HS-27A (cell line): ENCODE results near the gene COG6.

Experiments used
- DNase-seq: peaks from one replicate; pipeline ENCODE4 v3.0.0-alpha.2; 2012; ENCODE audit warnings: low read depth, missing footprints

Gene COG6

DNA sequence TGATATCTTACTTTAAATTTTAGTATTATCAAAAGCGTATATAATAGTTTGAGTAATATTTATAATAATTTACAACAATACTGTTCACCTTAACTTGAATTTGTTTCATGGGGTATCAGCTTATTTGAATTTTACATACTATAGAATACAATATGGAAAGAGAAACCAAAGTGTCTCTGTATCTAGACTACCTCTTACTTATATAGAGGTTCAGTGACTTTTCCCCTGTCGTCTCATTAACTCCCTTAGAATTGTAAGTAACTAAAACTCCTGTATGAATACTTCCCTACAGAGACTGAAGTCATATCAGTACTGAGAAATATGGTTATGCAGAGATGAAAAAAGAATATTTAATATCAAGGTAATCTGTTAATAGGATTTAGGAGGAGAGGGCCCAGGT is 26.8 kb downstream of the COG6 start:
- DNase-seq = no peak

DNA sequence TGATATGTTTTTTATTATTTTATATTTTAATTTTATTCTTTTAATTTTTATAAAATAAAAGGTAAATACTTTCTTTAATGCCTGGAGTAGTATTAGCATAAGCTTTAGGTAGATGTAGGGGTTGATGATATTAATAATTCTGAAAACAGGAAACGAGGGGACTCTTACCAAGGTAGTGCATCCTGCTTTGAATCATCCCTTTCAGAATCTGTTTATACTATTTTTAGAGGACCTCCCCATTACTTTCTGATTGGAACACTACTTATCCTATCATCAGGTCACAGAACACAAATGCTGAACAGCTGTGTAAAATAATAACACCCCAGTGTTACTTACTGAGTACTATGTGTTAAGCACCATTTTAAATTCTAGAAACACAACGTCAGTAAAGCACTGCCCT is 27.3 kb downstream of the COG6 start:
- no peak for DNase-seq

DNA sequence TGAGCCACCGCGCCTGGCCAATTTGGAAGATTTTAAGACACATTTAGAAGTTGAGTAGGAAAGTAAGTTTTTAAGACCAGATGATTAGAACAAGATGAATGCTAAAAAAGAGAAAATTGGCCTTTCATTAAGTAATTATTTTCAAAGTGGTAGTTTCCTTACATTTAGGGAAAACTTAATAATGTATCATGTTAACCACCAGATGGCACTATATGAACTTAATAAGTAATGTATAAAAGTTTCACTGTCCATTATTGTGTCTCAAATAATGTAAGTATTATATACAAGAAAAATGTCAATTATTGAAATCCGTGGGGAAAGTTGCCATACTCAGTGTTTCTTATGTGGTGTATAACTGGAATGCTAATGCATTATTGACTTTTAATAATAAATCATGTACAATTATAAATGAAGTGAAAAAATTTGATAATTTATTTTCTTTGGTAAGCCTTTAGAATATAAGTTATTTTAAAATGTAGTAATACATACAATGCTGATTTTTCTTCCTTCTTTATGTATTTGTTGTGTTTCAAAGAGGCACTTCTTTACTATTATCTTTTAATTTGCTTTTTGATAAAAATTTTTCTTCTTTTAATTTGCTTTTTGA is 29.2 kb downstream of the COG6 start:
- DNase-seq = no peak

DNA sequence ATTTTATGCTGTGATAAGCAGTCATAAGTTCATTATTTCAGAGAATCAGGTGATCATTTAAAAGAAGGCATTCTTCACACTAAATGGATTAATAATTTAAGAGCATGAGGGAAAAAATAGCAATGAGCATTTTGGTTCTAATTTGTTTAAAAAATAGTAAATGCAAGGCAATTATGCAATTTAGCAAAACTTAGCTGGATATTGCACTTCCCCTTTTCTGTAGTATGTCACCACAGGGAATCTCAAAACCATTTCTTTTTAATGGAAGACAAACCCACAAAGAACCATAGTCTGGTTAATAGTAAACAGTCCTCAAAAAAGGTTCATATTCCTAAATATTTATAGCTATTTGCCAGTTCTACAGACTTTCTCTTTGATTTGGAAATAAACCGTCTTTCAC is 30.2 kb downstream of the COG6 start:
- no peak for DNase-seq

DNA sequence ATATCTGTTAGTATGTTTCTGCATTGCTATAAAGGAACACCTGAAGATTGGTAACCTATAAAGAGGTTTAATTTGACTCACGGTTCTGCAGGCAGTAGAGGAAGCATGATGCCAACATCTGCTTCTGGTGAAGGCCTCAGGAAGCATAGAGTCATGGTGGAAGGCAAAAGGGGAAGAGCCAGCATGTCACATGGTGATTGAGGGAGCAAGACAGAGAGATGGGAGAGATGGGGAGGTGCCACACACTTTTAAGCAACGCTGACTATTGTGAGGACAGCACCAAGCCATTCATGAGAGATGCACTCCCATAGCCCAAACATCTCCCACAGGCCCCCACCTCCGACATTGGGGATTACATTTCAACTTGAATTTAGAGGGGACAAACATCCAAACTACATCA is 32.8 kb downstream of the COG6 start:
- no peak for DNase-seq

DNA sequence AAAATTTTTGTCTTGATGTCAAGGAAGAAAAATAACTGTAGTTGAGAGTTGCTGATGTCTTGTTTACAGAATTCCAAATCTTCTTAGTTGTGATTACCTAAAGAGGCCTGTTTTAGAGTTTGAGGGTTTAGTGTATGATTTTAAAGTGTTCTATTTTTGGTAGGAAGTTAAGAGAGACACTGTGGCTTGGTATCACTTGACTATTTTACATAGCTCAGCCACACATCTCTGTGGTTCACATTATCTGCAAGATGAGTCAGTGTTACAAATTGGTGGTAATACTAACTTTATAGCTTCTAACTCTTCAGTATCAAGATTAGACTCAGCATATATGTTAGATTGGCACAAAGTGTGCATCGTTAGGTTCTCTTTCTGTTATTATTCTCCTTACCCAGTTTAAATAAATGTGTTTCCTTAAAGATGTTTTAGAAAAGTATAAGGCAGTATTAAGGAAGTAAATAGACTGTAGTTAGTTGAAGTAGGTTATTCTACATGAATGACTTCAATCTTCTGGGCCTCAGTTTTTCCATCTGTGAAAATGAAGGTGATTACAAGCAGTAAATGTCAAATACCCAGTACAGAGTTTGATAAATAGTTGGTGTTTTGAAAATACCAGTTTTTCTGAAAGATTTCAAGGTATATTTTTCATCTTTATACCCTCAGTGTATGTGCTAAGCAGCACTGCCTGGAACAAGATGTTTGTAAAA is 33.4 kb downstream of the COG6 start:
- no peak for DNase-seq

DNA sequence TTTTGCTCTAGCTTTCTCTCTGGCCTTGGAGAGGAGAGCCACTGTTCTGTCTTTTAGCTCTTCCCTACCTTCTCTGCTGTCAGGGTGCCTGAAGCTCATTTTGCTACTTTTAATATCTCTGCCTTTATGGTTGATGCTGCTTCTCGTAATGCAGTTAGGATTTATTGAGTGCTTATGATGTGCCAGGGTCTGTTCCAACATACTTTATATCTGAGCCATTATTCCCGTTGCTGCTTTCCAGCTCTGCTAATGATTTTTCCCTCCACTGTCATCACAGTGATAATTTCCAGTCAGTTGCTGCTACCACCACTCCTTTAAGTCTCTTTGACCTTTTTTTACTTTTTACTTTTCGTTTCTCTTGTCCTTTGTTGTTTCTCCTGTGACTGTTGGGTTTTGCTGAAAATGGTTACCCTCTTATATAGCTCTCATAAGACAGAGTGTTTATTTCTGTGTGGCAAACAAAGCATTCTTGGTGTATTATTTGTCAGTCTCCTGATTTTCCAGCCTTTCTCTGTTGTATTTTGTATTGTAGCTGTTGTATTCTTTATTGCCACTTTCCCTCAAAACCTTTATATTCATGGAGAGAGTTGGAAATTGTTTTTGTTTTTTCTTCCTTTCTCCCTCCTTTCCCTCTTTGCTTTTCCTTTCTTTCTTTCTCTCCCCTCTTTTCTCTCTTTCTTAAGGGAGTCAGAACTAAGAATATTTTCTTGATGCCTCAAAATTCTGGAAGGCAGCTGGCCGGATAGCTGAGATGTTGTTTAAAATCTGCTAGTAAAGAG is 37.4 kb downstream of the COG6 start:
- DNase-seq = no peak

DNA sequence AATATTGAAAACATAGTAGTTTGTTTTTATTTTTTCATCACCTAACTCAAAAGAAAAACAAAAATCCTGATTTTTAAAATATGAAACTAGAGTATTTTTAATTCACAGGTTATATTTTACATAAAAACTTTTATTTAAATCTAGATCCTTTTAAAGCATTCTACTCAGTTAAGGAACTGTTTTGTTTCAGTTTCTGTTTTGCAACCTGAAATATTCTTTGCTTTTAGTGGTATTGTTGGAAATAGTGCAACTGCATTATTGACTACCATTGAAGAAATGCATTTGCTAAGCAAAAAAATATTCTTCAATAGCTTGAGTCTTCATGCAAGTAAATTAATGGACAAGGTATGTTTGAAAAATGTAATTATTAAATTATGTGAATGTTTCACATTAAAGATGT is 43.8 kb downstream of the COG6 start:
- no peak for DNase-seq

DNA sequence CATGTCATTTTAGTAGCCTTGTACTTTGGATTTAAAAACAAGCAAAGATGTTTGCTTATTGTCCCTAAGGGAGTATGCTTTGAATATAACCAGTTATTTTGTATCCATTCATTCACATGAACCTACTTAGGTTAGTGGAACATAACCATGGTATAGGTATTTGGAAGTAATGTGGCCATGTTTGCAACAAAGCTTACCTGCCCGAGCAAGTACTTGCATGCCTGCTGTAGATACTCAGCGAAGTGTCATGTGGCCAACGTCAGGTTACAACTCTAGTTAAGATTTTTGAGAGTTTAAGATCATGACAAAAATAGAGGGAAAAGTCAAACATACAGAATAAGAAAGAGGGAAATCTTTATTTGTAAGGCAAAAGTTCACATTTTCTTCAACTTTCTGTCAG is 57.2 kb downstream of the COG6 start:
- no peak for DNase-seq

DNA sequence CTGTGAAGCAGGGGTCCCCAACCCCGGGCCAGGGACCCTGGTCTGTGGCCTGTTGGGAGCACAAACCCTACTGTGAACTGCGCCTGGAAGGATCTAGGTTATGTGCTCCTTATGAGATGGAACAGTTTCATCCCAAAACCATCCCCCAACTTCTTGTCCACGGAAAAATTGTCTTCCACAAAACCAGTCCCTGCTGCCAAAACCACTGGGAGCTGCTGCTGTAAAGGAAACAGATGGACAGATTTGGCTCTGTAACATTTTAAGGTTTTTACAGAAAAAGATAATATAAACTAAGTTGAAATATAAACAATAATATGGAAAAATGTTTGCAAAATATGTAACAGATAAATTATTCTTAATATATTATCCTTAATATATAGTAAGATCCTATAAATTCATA is 73.7 kb downstream of the COG6 start:
- no peak for DNase-seq

DNA sequence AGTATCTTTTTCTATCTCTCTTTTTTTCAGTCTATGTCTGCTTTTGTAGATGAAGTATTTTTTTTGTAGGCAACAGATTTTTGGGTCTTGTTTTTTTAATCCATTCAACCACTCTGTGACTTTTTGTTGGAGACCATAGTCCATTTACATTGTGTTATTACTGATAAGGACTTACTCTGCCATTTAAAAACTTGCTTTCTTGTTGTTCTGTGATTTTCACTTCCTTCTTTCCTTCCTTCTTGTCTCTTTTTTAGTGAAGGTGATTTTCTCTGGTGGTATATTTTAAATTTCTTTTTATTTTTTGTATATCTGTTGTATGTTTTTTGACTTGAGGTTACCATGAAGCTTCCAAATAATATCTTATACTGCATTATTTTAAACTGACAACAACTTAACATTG is 79.5 kb downstream of the COG6 start:
- no peak for DNase-seq

DNA sequence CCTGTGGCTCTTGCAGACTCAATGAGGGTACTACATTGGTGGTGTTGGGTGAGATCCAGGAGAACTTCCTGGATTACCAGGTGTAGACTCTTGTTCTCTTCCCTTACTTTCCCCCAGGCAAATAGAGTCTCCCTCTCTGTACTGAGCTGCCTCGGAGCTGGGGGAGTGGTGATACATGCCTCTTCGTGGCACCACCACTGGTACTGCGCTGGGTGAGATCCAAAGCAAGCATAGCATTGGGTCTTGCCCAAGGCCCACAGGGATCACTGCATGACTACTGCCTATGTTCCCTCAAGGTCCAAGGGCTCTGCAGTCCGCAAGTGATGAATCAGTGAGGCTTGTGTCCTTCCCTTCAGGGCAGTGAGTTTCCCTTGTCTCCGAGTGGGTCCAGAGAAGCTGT is 81.6 kb downstream of the COG6 start:
- DNase-seq = no peak

DNA sequence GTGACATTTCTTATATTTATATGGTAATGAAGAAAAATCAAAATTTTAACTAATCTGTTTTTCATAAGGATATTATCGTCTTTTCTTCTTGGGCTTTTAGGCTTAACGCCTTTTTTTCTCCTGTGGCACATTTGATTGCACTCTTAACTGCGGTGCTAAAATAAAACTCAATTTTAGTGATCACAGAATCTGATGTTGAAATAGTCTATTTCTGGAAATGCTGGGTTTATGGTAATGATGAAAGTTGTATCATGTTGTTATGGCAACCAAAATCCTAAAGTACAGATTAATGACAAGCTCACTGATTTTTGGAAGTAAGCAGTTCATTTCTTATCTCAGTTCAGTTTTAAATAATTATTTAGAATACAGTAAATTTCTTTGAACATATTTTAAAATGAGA is 85.3 kb downstream of the COG6 start:
- no peak for DNase-seq

DNA sequence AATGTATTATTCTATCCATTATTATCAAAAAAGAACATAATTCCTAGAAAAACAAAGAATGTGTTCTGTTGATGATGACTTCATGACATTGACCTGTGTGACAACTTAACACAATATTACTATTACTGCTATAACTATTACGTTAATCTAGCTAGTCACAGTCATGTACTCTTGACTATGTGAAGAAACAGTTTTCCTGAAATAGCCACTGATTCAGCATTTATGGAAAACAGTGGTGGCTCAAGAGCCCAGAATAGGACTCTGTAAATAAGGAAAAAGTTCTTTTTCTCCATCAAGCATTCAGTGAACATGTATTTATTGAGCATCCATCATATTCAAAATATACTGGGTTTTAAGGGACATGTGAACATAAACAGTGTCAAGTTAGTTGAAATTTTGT is 93.5 kb downstream of the COG6 start:
- DNase-seq = no peak

DNA sequence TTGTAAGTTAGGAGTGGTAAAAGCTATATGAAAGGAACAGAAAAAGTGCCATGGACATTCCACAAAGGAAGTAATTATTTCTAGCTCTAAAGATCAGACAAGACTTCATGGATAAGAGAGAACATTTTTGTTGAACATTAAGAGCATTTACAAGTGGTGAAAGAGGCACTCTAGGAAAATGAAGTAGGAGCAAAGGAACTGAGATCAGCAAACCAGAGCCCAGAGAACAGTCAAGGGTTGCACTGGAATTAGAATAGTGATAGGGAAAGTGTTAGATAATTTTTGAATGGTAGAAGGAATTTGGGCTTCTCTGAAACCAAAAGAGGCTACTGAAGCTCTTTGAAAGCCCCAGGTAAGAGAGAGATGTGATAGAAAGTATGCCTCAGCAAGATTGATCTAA is 94.1 kb downstream of the COG6 start:
- no peak for DNase-seq

DNA sequence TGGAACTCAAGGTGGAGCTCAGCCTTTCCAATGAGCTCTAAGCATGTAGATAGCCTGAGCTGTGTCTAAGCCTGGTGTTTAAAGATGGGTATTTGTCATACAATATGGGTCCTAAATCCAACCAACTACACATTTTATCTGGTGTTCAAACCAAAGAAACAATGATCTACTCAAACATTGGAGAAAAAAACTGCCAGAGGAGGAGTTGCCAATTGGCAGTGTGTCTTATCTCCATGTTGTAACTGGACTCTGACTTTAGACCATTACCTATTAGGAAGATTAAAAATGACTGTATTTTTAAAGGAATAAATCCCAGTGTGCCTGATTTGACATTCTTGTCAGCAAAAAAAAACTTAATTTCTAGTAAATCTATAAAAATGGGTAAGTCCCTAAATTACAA is 96.3 kb downstream of the COG6 start:
- no peak for DNase-seq

DNA sequence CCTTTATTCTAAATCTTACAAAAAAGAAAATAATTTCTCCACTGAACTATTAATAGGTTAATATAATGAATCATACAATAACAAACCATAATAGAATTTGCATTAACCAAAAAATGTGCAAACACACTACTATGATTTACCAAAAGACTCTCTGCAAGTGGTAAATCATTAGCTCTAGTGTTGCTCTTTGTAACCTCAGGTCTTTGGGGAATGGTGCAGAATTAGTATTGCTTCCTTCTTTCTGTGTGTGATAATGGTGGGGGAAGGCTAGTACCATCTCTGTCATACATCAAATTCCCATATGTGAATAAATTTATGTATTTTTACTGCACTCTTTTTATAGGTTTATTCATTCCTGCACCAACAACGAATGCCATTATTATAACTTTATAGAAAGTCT is 105.1 kb downstream of the COG6 start:
- DNase-seq = no peak

DNA sequence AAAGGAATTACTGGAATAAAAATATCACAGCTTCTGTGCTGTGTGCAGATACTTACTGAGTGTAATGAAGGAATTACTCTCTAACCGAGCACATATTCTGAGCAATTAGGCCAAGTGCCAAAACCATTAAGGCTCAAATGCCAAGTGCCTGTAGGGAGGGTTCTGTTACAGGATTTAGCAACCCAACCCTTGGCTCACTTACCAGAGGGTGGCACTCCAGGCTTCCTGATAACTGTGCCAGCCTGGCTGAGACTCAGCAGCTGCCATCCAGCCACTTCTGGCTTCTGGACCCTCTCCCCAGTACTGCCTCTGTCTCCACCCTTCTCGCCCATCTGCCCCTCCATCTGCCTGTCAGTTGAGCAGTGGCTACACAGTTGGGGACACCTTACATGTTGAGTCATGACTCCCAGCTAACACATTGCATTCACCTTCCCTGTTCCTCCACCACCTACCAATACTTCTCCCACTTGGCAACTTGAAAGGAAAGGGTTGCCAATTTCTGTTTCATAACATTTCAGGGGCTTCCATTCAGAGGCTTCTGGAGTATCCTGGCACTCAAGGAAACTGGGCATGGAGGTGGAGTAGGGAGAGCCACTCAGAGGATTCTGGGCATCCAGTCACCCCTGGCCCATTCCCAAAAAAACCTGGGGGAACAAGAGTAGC is 110.5 kb downstream of the COG6 start:
- no peak for DNase-seq

DNA sequence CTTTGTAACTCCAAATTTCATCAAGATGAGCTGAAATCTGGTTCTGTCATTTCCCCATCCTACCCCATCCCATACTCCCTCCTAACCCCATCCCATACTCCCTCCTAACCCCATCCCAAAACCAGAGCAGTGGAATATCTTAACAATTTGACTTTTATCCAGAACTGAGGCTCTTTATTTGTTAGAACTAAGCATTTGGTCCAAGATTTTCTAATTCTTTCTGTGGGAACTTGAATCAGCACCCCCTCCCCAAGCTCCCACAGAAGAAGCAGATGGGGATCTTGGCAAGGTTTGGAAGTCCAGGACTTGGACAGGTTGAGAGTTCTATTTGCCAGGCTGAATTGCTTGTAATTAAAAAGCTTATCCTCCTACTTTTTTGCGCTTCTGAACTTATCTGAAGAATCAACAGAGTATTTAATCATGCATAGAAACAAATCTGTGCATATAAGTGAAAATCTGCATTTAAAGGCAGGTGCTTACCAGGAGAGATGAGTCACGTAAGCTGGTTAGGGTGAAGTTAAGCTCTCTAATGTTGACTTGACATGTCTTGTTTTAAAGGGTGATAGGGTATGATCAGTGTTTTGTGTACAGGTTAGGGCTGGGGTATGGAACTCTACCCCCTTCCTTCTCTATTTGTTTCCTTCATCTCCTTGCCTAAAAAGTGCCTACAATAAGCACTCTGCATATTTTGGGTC is 111.1 kb downstream of the COG6 start:
- no peak for DNase-seq

DNA sequence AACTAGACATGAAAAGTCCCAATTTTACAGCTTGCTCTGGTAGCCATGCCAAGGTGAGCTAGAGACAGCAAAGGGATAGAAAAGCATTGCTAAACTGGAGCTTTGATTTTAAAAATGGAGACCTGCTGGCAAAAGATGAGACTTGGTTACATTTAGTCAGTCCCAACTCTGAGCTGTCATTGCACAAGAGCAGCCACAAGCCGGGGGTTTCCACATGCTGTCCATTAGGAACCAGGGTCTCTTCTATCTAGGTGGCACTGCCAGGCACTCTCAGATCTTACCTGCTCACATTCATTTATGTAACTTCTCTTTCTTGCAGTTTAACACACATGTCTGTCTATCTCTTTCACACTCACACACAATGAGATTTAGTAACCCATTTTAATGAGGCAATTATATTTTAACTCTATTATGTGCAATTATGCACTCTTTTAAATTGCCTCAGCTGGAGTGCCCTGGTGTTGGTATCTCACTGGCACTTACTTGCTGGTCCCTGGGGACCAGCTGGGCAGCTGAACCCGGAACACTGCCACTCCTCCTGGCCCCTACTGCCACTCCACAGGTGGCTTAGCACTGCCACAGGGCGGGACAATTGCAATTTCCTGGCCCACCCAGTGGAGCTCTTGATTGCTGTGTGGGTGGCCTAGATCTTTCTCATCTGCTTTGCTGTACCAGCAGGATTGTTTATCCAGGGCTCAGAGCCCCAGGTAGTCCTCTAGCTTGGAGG is 112.5 kb downstream of the COG6 start:
- DNase-seq = no peak

DNA sequence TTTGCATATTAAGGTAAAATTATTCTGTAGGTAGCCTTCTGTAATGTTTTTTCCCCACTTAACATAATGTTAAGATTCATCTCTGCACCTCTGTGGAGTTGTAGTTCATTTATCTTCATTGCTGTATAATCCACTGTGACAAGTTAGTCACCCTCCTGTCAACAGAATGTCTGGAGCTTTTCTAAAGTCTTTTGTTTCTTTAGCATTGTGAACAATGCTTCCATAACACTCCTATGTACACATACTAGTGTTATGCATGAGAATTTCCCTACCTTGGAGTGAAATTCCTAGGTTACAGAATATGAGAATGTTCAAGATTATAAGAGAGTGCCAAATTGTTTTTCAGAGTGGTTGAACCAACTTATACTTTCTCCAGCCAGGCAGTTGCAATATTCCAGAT is 113.5 kb downstream of the COG6 start:
- no peak for DNase-seq
